Esophagus muscularis mucosa (tissue), 4 donors: ENCODE data around the gene RTP5. TPM values are rescaled to one million over a fixed set of nuclear protein-coding genes. Genes with fewer than 3 reads are reported as not detected.

ENCODE experiments used
- DNase-seq: peaks from one replicate; pipeline ENCODE4 v3.0.0-alpha.2; 2017; ENCODE audit errors: extremely low spot score
- H3K27ac ChIP-seq, 4 donors: fragments of 200-600 bp; sonication (generic); replicated peaks in 1 of 4; 1 replicate in 3 of 4; 2 replicates in 1 of 4; pipeline ENCODE4 v1.5.1; 2016 to 2019; ENCODE audit warnings: mild to moderate bottlenecking in 1 of 4
- H3K27me3 ChIP-seq, 4 donors: fragments of 200-600 bp; sonication (generic); one replicate each; pipeline versions ENCODE4 v1.5.1 to v1.6.0; 2016 to 2019
- H3K36me3 ChIP-seq, 4 donors: fragments of 200-600 bp; sonication (generic); one replicate each; pipeline ENCODE4 v1.5.1; 2016 to 2019
- H3K4me1 ChIP-seq, 4 donors: fragments of 200-600 bp; sonication (generic); one replicate each; pipeline ENCODE4 v1.5.1; 2016 to 2019
- H3K4me3 ChIP-seq, 4 donors: fragments of 200-600 bp; sonication (generic); 1 replicate in 2 of 4; 2 replicates in 2 of 4; pipeline ENCODE4 v1.5.1; 2016 to 2019; ENCODE audit warnings: mild to moderate bottlenecking in 4 of 4, moderate library complexity in 1 of 4
- H3K9me3 ChIP-seq, 4 donors: fragments of 200-600 bp; sonication (generic); 1 replicate in 3 of 4; 2 replicates in 1 of 4; pipeline ENCODE4 v1.5.1; 2016 to 2019
- CTCF ChIP-seq, 3 experiments: fragments of 200-600 bp in 2 of 3; fragments of 450-650 bp in 1 of 3; sonication (generic) in 2 of 3; IDR thresholded peaks; one replicate each; pipeline ENCODE4 v1.5.1; 2017 to 2019; ENCODE audit warnings: antibody characterized with exemption in 3 of 3, mild to moderate bottlenecking in 2 of 3, moderate library complexity in 1 of 3
- EP300 ChIP-seq: sonication (generic); formaldehyde crosslinking; IDR thresholded peaks from one replicate; pipeline ENCODE4 v1.6.1; 2017; ENCODE audit warnings: antibody characterized with exemption
- POLR2A ChIP-seq: fragments of 450-650 bp; IDR thresholded peaks from one replicate; pipeline ENCODE4 v1.6.1; 2017; ENCODE audit warnings: antibody characterized with exemption, moderate library complexity, mild to moderate bottlenecking, low read depth
- POLR2AphosphoS5 ChIP-seq, 2 donors: sonication (generic); formaldehyde crosslinking; IDR thresholded peaks; one replicate each; pipeline ENCODE4 v1.6.1; 2017; ENCODE audit warnings: antibody characterized with exemption in 2 of 2
- WGBS: methylation state at CpG from one replicate; pipeline ENCODE4 v1.1.5; 2018; 5-methylcytosine and 5-hydroxymethylcytosine counted together
- intact Hi-C: fragments of 100-400 bp; cut with DNase I; formaldehyde crosslinking; loops from one replicate; pipeline ENCODE4 v1.15.1; 2023
- total RNA-seq, 4 donors: library from RNA; depleted of rRNA; stranded (reverse); fragments of >200 nt; gene quantifications; one replicate each; pipeline versions ENCODE4 v1.1.0 to v1.2.1, GENCODE V29; 2016

Gene RTP5
- total RNA-seq, 4 donors from 2014 or later = 0.17 TPM; not detected in 3

GRCh38 chr2:241872313-241872642 is 2.7 kb downstream of the RTP5 start:
- intact Hi-C loops = no loop called here
- TF ChIP-seq EP300 (no peak), CTCF (IDR thresholded peaks at IDR 0.05) (no peak), POLR2AphosphoS5 (IDR thresholded peaks at IDR 0.05) (no peak), POLR2A (no peak)
- peaks cover 0 to 15% (median 11%) of the 10 kb centered on the region in 4 donors for H3K4me1 ChIP-seq
- 91% methylated on average over 12 of the region's 15 CpGs for WGBS
- H3K9me3 ChIP-seq = no peaks in the 10 kb centered on the region
- H3K27ac ChIP-seq = no peak overlapping the region
- peaks cover 0 to 61% (median 2%) of the 10 kb centered on the region in 4 donors for H3K27me3 ChIP-seq
- H3K36me3 ChIP-seq = no peaks in the 10 kb centered on the region
- DNase-seq = no peak
- H3K4me3 ChIP-seq = no peak overlapping the region

GRCh38 chr2:241873081-241873802 is 3.7 kb downstream of the RTP5 start:
- Histone ChIP-seq H3K9me3 (no peaks in the 10 kb centered on the region), H3K27me3 (peaks cover 0 to 52% (median 2%) of the 10 kb centered on the region in 4 donors), H3K27ac (no peak overlapping the region), H3K4me3 (no peak overlapping the region), H3K36me3 (no peaks in the 10 kb centered on the region), H3K4me1 (peaks cover 3 to 11% (median 9%) of the 10 kb centered on the region in 4 donors)
- no peak for DNase-seq
- TF ChIP-seq CTCF (IDR thresholded peaks at IDR 0.05) (no peak), EP300 (no peak), POLR2A (no peak), POLR2AphosphoS5 (IDR thresholded peaks at IDR 0.05) (no peak)
- WGBS = 90% methylated on average over 39 of the region's 54 CpGs
- intact Hi-C loops = no loop called here

- H3K27me3 ChIP-seq = peaks cover 0 to 50% (median 2%) of the 10 kb centered on the region in 4 donors
- DNase-seq = no peak
- intact Hi-C loops = no loop called here
- H3K4me1 ChIP-seq = peaks cover 2 to 11% (median 5%) of the 10 kb centered on the region in 4 donors
- no peaks in the 10 kb centered on the region for H3K9me3 ChIP-seq
- WGBS = 94% methylated on average over 2 of the region's 7 CpGs
- H3K27ac ChIP-seq = no peak overlapping the region
- no peak overlapping the region for H3K4me3 ChIP-seq
- no peaks in the 10 kb centered on the region for H3K36me3 ChIP-seq
- TF ChIP-seq CTCF (IDR thresholded peaks at IDR 0.05) (no peak), POLR2AphosphoS5 (IDR thresholded peaks at IDR 0.05) (no peak), POLR2A (no peak), EP300 (no peak)
These were observed 4.2 kb downstream of the RTP5 start for GRCh38 chr2:241873803-241874110.

GRCh38 chr2:241874277-241874925 is 4.9 kb downstream of the RTP5 start:
- peaks cover 0 to 8% (median 5%) of the 10 kb centered on the region in 4 donors for H3K4me1 ChIP-seq

More at GRCh38 chr2:241874277-241874925, 4.9 kb downstream of the RTP5 start:
- peaks cover 0 to 45% (median 2%) of the 10 kb centered on the region in 4 donors for H3K27me3 ChIP-seq
- TF ChIP-seq POLR2A = no peak
- TF ChIP-seq POLR2AphosphoS5 (IDR thresholded peaks at IDR 0.05) = no peak
- TF ChIP-seq EP300 = no peak
- TF ChIP-seq CTCF (IDR thresholded peaks at IDR 0.05) = no peak
- H3K9me3 ChIP-seq = no peaks in the 10 kb centered on the region
- no peak overlapping the region for H3K4me3 ChIP-seq
- no peaks in the 10 kb centered on the region for H3K36me3 ChIP-seq
- intact Hi-C loops = no loop called here
- WGBS = 95% methylated on average over 7 of the region's 17 CpGs
- H3K27ac ChIP-seq = no peak overlapping the region
- no peak for DNase-seq
